Neural cell (in vitro differentiated cells): ENCODE results near the gene GTF2F2.

Experiments used
- EP300 ChIP-seq: fragments of 450-650 bp; conservative IDR thresholded peaks from 2 replicates; pipeline ENCODE4 v1.6.1; 2014; ENCODE audit warnings: antibody characterized with exemption, mild to moderate bottlenecking, moderate library complexity; ENCODE audit not compliant: poor library complexity, severe bottlenecking
- EZH2 ChIP-seq: fragments of 200-600, 300-800 bp; shearing (Covaris generic), sonication (generic); IDR thresholded peaks from 2 replicates; pipeline ENCODE4 v1.6.1; 2014; ENCODE audit warnings: antibody characterized with exemption, low read length, borderline replicate concordance, mild to moderate bottlenecking; ENCODE audit not compliant: insufficient read depth, poor library complexity, severe bottlenecking
- REST ChIP-seq: IDR thresholded peaks from 2 replicates; pipeline ENCODE4 v1.6.1; 2012; ENCODE audit warnings: borderline replicate concordance
- TF ChIP-seq, protein P1 (sequence below): fragments of 450-650 bp; IDR thresholded peaks from 2 replicates; pipeline ENCODE4 v1.5.1; 2014; ENCODE audit warnings: antibody characterized with exemption, mild to moderate bottlenecking, moderate library complexity; ENCODE audit not compliant: poor library complexity, severe bottlenecking

DNA sequence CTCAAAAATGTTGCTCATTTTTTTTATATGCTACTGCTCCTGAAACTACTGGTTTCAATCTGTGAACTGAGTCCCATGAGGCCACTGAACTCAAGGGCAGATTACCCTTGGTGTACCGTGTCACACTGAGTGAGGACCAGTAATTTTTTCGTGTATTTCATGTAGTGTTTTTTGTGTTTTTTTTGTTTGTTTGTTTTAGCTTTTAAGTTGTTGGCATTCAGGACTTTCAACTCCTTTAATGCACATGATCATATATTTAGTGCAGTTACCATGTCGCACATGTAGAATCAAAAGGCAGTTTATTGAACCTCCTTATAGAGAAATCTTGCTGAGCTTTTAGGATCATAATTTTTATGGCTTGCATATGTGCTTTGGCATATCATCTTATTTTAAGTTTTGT is 162.7 kb downstream of the GTF2F2 start:
- TF ChIP-seq, protein P1, sequence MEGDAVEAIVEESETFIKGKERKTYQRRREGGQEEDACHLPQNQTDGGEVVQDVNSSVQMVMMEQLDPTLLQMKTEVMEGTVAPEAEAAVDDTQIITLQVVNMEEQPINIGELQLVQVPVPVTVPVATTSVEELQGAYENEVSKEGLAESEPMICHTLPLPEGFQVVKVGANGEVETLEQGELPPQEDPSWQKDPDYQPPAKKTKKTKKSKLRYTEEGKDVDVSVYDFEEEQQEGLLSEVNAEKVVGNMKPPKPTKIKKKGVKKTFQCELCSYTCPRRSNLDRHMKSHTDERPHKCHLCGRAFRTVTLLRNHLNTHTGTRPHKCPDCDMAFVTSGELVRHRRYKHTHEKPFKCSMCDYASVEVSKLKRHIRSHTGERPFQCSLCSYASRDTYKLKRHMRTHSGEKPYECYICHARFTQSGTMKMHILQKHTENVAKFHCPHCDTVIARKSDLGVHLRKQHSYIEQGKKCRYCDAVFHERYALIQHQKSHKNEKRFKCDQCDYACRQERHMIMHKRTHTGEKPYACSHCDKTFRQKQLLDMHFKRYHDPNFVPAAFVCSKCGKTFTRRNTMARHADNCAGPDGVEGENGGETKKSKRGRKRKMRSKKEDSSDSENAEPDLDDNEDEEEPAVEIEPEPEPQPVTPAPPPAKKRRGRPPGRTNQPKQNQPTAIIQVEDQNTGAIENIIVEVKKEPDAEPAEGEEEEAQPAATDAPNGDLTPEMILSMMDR = no peak
- TF ChIP-seq EZH2 (no peak), REST (no peak), EP300 (no peak)
